ENCODE data around the gene AMOTL1. TPM values are rescaled to one million over a fixed set of nuclear protein-coding genes. Genes with fewer than 3 reads are reported as not detected.

The AMOTL1 gene
- total RNA-seq, 2 donors from 2014 or later, result 45.0 to 60.0 TPM

GRCh38 chr11:94739331-94739730 lies 28.8 kb upstream of the AMOTL1 start:
- Histone ChIP-seq H3K9me3 (ENCODE audit: control insufficient read depth, low read length) (no peaks in the 10 kb centered on the region), H3K9ac (ENCODE audit: extremely low read depth, low read length, poor library complexity, severe bottlenecking) (no peak overlapping the region), H3K4me3 (ENCODE audit: low read length) (no peak overlapping the region), H3K27ac (ENCODE audit: low read depth, low read length) (no peak overlapping the region), H3K27me3 (ENCODE audit: control insufficient read depth, insufficient read depth, low read length, poor library complexity, severe bottlenecking) (peaks cover 11% of the 10 kb centered on the region), H3K36me3 (ENCODE audit: control insufficient read depth, insufficient read depth, low read length) (no peaks in the 10 kb centered on the region), H3K4me1 (ENCODE audit: control insufficient read depth, insufficient read depth, low read length) (peaks cover 31% of the 10 kb centered on the region)
- WGBS, 2 experiments (ENCODE audit: insufficient coverage in 1 of 2, insufficient read length in 1 of 2), result 20 to 54% methylated on average over 1 to 2 of the region's 2 CpGs
- peaks cover 45% of the 10 kb centered on the region for H3K4me1 Mint-ChIP-seq
- TF ChIP-seq CTCF (conservative IDR thresholded peaks at IDR 0.05), result no peak
- H3K27me3 Mint-ChIP-seq (ENCODE audit: insufficient read depth), result peaks cover 14% of the 10 kb centered on the region
- no peaks in the 10 kb centered on the region for H3K36me3 Mint-ChIP-seq (ENCODE audit: low read depth)
- H3K27ac Mint-ChIP-seq, result no peak overlapping the region
- DNase-seq, result peak; percentile 61
- no peaks in the 10 kb centered on the region for H3K9me3 Mint-ChIP-seq
- no peak overlapping the region for H3K4me3 Mint-ChIP-seq

GRCh38 chr11:94740083-94741021 lies 27.8 kb upstream of the AMOTL1 start:
- Mint-ChIP-seq H3K4me3 (no peak overlapping the region), H3K27ac (peak overlapping the region; percentile 86), H3K27me3 (ENCODE audit: insufficient read depth) (peaks cover 14% of the 10 kb centered on the region), H3K36me3 (ENCODE audit: low read depth) (no peaks in the 10 kb centered on the region), H3K4me1 (peaks cover 36% of the 10 kb centered on the region), H3K9me3 (no peaks in the 10 kb centered on the region)
- Histone ChIP-seq H3K9me3 (ENCODE audit: control insufficient read depth, low read length) (no peaks in the 10 kb centered on the region), H3K36me3 (ENCODE audit: control insufficient read depth, insufficient read depth, low read length) (no peaks in the 10 kb centered on the region), H3K27me3 (ENCODE audit: control insufficient read depth, insufficient read depth, low read length, poor library complexity, severe bottlenecking) (peaks cover 11% of the 10 kb centered on the region), H3K9ac (ENCODE audit: extremely low read depth, low read length, poor library complexity, severe bottlenecking) (peak overlapping the region; percentile 38), H3K4me3 (ENCODE audit: low read length) (peak overlapping the region; percentile 77), H3K27ac (ENCODE audit: low read depth, low read length) (peak overlapping the region; percentile 16), H3K4me1 (ENCODE audit: control insufficient read depth, insufficient read depth, low read length) (peaks cover 23% of the 10 kb centered on the region)
- TF ChIP-seq CTCF (conservative IDR thresholded peaks at IDR 0.05), result no peak
- WGBS, 2 experiments (ENCODE audit: insufficient coverage in 1 of 2, insufficient read length in 1 of 2), result 1 to 7% methylated on average over 29 to 82 of the region's 82 CpGs
- DNase-seq, result peak; percentile 79

DNA sequence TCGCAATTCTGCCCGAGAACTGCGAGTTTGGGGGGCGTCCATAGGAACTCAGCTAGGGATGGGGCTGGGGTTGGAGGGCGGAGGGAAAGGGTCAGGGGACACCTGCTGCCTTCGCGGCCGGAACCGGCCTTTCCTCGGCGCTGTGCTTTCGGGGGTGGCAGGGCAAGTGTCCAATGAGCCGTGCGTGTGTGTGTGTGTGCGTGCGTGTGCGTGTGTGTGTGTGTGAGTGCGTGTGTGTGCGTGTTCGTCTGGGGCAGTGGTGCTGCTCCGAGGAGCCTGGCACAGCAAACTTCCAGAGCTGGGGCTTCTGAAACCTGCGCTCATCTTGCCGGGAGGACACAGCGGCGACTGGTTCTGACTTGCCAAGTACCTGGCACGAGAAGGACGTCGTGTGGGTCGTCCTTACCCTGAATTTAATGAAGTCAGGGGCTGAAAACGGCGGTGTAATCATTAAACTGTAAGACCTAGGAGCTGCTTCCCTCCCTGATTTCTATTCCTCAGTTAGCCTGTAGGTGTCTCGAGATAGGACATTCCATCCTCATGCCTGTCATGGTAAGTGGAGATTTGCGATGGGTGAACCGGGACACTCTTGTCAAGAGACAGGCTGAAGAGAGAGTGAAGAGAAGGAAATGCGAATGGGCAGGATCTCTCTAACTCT lies 27.0 kb upstream of the AMOTL1 start:
- Histone ChIP-seq H3K27ac (ENCODE audit: low read depth, low read length) (no peak overlapping the region), H3K27me3 (ENCODE audit: control insufficient read depth, insufficient read depth, low read length, poor library complexity, severe bottlenecking) (peaks cover 11% of the 10 kb centered on the region), H3K36me3 (ENCODE audit: control insufficient read depth, insufficient read depth, low read length) (no peaks in the 10 kb centered on the region), H3K4me3 (ENCODE audit: low read length) (peak overlapping the region; percentile 77), H3K4me1 (ENCODE audit: control insufficient read depth, insufficient read depth, low read length) (peaks cover 21% of the 10 kb centered on the region), H3K9ac (ENCODE audit: extremely low read depth, low read length, poor library complexity, severe bottlenecking) (peak overlapping the region; percentile 38), H3K9me3 (ENCODE audit: control insufficient read depth, low read length) (no peaks in the 10 kb centered on the region)
- H3K4me3 Mint-ChIP-seq, result no peak overlapping the region
- peak; percentile 76 for TF ChIP-seq CTCF (conservative IDR thresholded peaks at IDR 0.05)
- WGBS, 2 experiments (ENCODE audit: insufficient coverage in 1 of 2, insufficient read length in 1 of 2), result 1 to 4% methylated on average over 16 to 30 of the region's 35 CpGs
- peaks cover 14% of the 10 kb centered on the region for H3K27me3 Mint-ChIP-seq (ENCODE audit: insufficient read depth)
- peak; percentile 79 for DNase-seq
- peak overlapping the region; percentile 86 for H3K27ac Mint-ChIP-seq
- no peaks in the 10 kb centered on the region for H3K9me3 Mint-ChIP-seq
- no peaks in the 10 kb centered on the region for H3K36me3 Mint-ChIP-seq (ENCODE audit: low read depth)
- peaks cover 34% of the 10 kb centered on the region for H3K4me1 Mint-ChIP-seq
